ENCODE measurements around the gene CSMD2.

- TF ChIP-seq CTCF (conservative IDR thresholded peaks at IDR 0.05; ENCODE audit: low read depth, low read length) (no peak), EZH2 (IDR thresholded peaks at IDR 0.05; ENCODE audit: borderline replicate concordance, low read depth, low read length, poor library complexity, severe bottlenecking) (no peak)
These were observed 246.7 kb downstream of the CSMD2 start for GRCh38 chr1:33918368-33918767.
